ENCODE data around the gene CD72. TPM values are rescaled to one million over a fixed set of nuclear protein-coding genes. Genes with fewer than 3 reads are reported as not detected.
"Not testable (repeated sequence)": the region's sequence is repeated elsewhere in the genome, so short reads cannot be mapped to it uniquely, and the experiment has no call there.

Gene CD72
- total RNA-seq, 3 donors from 2014 or later: 1.8 to 4.5 (median 3.9) TPM

GRCh38 chr9:35656831-35657545, 38.8 kb upstream of the CD72 start:
- H3K9me3 Mint-ChIP-seq: peaks cover 3% of the 10 kb centered on the region
- ATAC-seq: peak in 1 of 2 donors; percentile 4
- DNase-seq: no peak
- peak overlapping the region; percentile 87 for H3K4me3 Mint-ChIP-seq
- H3K27me3 Mint-ChIP-seq (ENCODE audit: low read depth): peaks cover 3% of the 10 kb centered on the region
- peaks cover 10% of the 10 kb centered on the region for H3K36me3 Mint-ChIP-seq (ENCODE audit: insufficient read depth)
- peaks cover 57% of the 10 kb centered on the region for H3K4me1 Mint-ChIP-seq (ENCODE audit: low read depth)

- H3K4me1 Mint-ChIP-seq (ENCODE audit: low read depth): peaks cover 59% of the 10 kb centered on the region
- H3K9me3 Mint-ChIP-seq: peaks cover 3% of the 10 kb centered on the region
- H3K27me3 Mint-ChIP-seq (ENCODE audit: low read depth): peaks cover 3% of the 10 kb centered on the region
- ATAC-seq: no peak
- peaks cover 8% of the 10 kb centered on the region for H3K36me3 Mint-ChIP-seq (ENCODE audit: insufficient read depth)
- H3K4me3 Mint-ChIP-seq: peak overlapping the region; percentile 87
- no peak for DNase-seq
Observed at GRCh38 chr9:35656348-35656747, 38.1 kb upstream of the CD72 start.

- Mint-ChIP-seq H3K36me3 (ENCODE audit: insufficient read depth) (peaks cover 2% of the 10 kb centered on the region), H3K4me3 (no peak overlapping the region), H3K27me3 (ENCODE audit: low read depth) (peaks cover 3% of the 10 kb centered on the region), H3K9me3 (peaks cover 3% of the 10 kb centered on the region), H3K4me1 (ENCODE audit: low read depth) (peaks cover 53% of the 10 kb centered on the region)
- DNase-seq (no peak), ATAC-seq (no peak)
Observed at GRCh38 chr9:35653611-35654010, 35.4 kb upstream of the CD72 start.

GRCh38 chr9:35652829-35653209, 34.6 kb upstream of the CD72 start:
- H3K36me3 Mint-ChIP-seq (ENCODE audit: insufficient read depth): peaks cover under 1% of the 10 kb centered on the region
- peaks cover 59% of the 10 kb centered on the region for H3K4me1 Mint-ChIP-seq (ENCODE audit: low read depth)
- peaks cover 1% of the 10 kb centered on the region for H3K27me3 Mint-ChIP-seq (ENCODE audit: low read depth)
- no peak overlapping the region for H3K4me3 Mint-ChIP-seq
- DNase-seq (no peak), ATAC-seq (no peak)
- H3K9me3 Mint-ChIP-seq: peaks cover under 1% of the 10 kb centered on the region

GRCh38 chr9:35651956-35652828, 34.0 kb upstream of the CD72 start:
- DNase-seq (no peak), ATAC-seq (no peak)
- no peaks in the 10 kb centered on the region for H3K27me3 Mint-ChIP-seq (ENCODE audit: low read depth)
- peaks cover 59% of the 10 kb centered on the region for H3K4me1 Mint-ChIP-seq (ENCODE audit: low read depth)
- H3K36me3 Mint-ChIP-seq (ENCODE audit: insufficient read depth): no peaks in the 10 kb centered on the region
- no peak overlapping the region for H3K4me3 Mint-ChIP-seq
- H3K9me3 Mint-ChIP-seq: no peaks in the 10 kb centered on the region

GRCh38 chr9:35650341-35651158, 32.3 kb upstream of the CD72 start, which contains the start of gene SIT1:
Gene SIT1, minus strand, starts transcription at chr9:35650931. Its CDS starts 78 bp downstream, at chr9:35650853.
- ATAC-seq: peak in 1 of 2 donors; percentile 1
- peaks cover 60% of the 10 kb centered on the region for H3K4me1 Mint-ChIP-seq (ENCODE audit: low read depth)
- no peaks in the 10 kb centered on the region for H3K27me3 Mint-ChIP-seq (ENCODE audit: low read depth)
- no peak for DNase-seq
- no peaks in the 10 kb centered on the region for H3K9me3 Mint-ChIP-seq
- no peaks in the 10 kb centered on the region for H3K36me3 Mint-ChIP-seq (ENCODE audit: insufficient read depth)
- H3K4me3 Mint-ChIP-seq: peak within 1 kb of the TSS; percentile 84

- H3K36me3 Mint-ChIP-seq (ENCODE audit: insufficient read depth): no peaks in the 10 kb centered on the region
- H3K4me3 Mint-ChIP-seq: peak overlapping the region; percentile 84
- ATAC-seq: peak; percentile 5 to 15
- H3K9me3 Mint-ChIP-seq: no peaks in the 10 kb centered on the region
- peak; percentile 42 for DNase-seq
- H3K27me3 Mint-ChIP-seq (ENCODE audit: low read depth): no peaks in the 10 kb centered on the region
- H3K4me1 Mint-ChIP-seq (ENCODE audit: low read depth): peaks cover 66% of the 10 kb centered on the region
Observed at GRCh38 chr9:35649431-35650340, 31.5 kb upstream of the CD72 start.

GRCh38 chr9:35646533-35647265, 28.5 kb upstream of the CD72 start:
- Mint-ChIP-seq H3K36me3 (ENCODE audit: insufficient read depth) (no peaks in the 10 kb centered on the region), H3K4me1 (ENCODE audit: low read depth) (peaks cover 65% of the 10 kb centered on the region), H3K27me3 (ENCODE audit: low read depth) (no peaks in the 10 kb centered on the region), H3K4me3 (peak overlapping the region; percentile 95), H3K9me3 (no peaks in the 10 kb centered on the region)
- DNase-seq (peak; percentile 87), ATAC-seq (peak; percentile 88 to 90)

GRCh38 chr9:35646153-35646532, 27.9 kb upstream of the CD72 start:
- peaks cover 64% of the 10 kb centered on the region for H3K4me1 Mint-ChIP-seq (ENCODE audit: low read depth)
- ATAC-seq: no peak

GRCh38 chr9:35645736-35646135, 27.5 kb upstream of the CD72 start:
- Mint-ChIP-seq H3K4me1 (ENCODE audit: low read depth) (peaks cover 63% of the 10 kb centered on the region), H3K4me3 (peak overlapping the region; percentile 95)
- not testable (repeated sequence) for H3K9me3 Mint-ChIP-seq; ATAC-seq; H3K27me3 Mint-ChIP-seq (ENCODE audit: low read depth); H3K36me3 Mint-ChIP-seq (ENCODE audit: insufficient read depth); DNase-seq

More at GRCh38 chr9:35646153-35646532, 27.9 kb upstream of the CD72 start:
- Mint-ChIP-seq H3K4me3 (peak overlapping the region; percentile 95), H3K36me3 (ENCODE audit: insufficient read depth) (no peaks in the 10 kb centered on the region), H3K27me3 (ENCODE audit: low read depth) (no peaks in the 10 kb centered on the region), H3K9me3 (no peaks in the 10 kb centered on the region)
- no peak for DNase-seq

GRCh38 chr9:35643046-35643445, 24.8 kb upstream of the CD72 start:
- H3K36me3 Mint-ChIP-seq (ENCODE audit: insufficient read depth): peaks cover 5% of the 10 kb centered on the region
- DNase-seq (no peak), ATAC-seq (no peak)
- no peak overlapping the region for H3K4me3 Mint-ChIP-seq
- H3K27me3 Mint-ChIP-seq (ENCODE audit: low read depth): no peaks in the 10 kb centered on the region
- H3K9me3 Mint-ChIP-seq: no peaks in the 10 kb centered on the region
- H3K4me1 Mint-ChIP-seq (ENCODE audit: low read depth): peaks cover 63% of the 10 kb centered on the region

GRCh38 chr9:35641478-35641877, 23.3 kb upstream of the CD72 start:
- H3K9me3 Mint-ChIP-seq; DNase-seq; H3K27me3 Mint-ChIP-seq (ENCODE audit: low read depth); H3K4me3 Mint-ChIP-seq; ATAC-seq; H3K36me3 Mint-ChIP-seq (ENCODE audit: insufficient read depth): not testable (repeated sequence)
- peaks cover 65% of the 10 kb centered on the region for H3K4me1 Mint-ChIP-seq (ENCODE audit: low read depth)

GRCh38 chr9:35640431-35640830, 22.2 kb upstream of the CD72 start:
- not testable (repeated sequence) for H3K27me3 Mint-ChIP-seq (ENCODE audit: low read depth); H3K36me3 Mint-ChIP-seq (ENCODE audit: insufficient read depth); ATAC-seq; H3K9me3 Mint-ChIP-seq; DNase-seq; H3K4me3 Mint-ChIP-seq
- H3K4me1 Mint-ChIP-seq (ENCODE audit: low read depth): peaks cover 67% of the 10 kb centered on the region
